K562 (cell line): ENCODE measurements around the gene BHLHE40. TPM values are rescaled to one million over a fixed set of nuclear protein-coding genes. Genes with fewer than 3 reads are reported as not detected.
A peak's percentile ranks its signal among the peaks of the same experiment; 100 is the strongest.

Source experiments
- CTCFL ChIP-seq: IDR thresholded peaks from 2 replicates; pipeline ENCODE4 v1.6.1; 2011; ENCODE audit warnings: borderline replicate concordance, low read depth, mild to moderate bottlenecking, moderate library complexity, low read length; ENCODE audit not compliant: insufficient read depth, poor library complexity, severe bottlenecking
- GATAD2B ChIP-seq: fragments of 450-650 bp; IDR thresholded peaks from 2 replicates; pipeline ENCODE4 v1.6.1; 2017; ENCODE audit warnings: mild to moderate bottlenecking, borderline replicate concordance
- HNRNPLL ChIP-seq: fragments of 200-400 bp; formaldehyde crosslinking; IDR thresholded peaks from 2 replicates; pipeline ENCODE4 v1.6.1; 2017; ENCODE audit warnings: low read length, low read depth, mild to moderate bottlenecking; ENCODE audit not compliant: poor library complexity, severe bottlenecking
- MGA ChIP-seq: fragments of 450-650 bp; IDR thresholded peaks from 2 replicates; pipeline ENCODE4 v1.6.1; 2016; ENCODE audit warnings: mild to moderate bottlenecking, moderate library complexity
- SMC3 ChIP-seq: conservative IDR thresholded peaks from 2 replicates; pipeline ENCODE4 v1.6.1; 2011; ENCODE audit warnings: low read depth, low read length, improper control_type of control experiment; ENCODE audit not compliant: insufficient read depth
- TFAP4 ChIP-seq: sonication (generic); formaldehyde crosslinking; IDR thresholded peaks from 2 replicates; pipeline ENCODE4 v1.8.0; 2022; ENCODE audit warnings: missing genetic modification reagents, mild to moderate bottlenecking, moderate library complexity, borderline replicate concordance
- ZBTB43 ChIP-seq: sonication (generic); formaldehyde crosslinking; IDR thresholded peaks from 2 replicates; pipeline ENCODE4 v1.8.0; 2023; ENCODE audit warnings: mild to moderate bottlenecking, missing genetic modification reagents
- ZC3H11A ChIP-seq: IDR thresholded peaks from 2 replicates; pipeline ENCODE4 v1.6.1; 2012; ENCODE audit warnings: low read depth, low read length, improper control_type of control experiment
- ZEB2 ChIP-seq: fragments of 450-650 bp; IDR thresholded peaks from 2 replicates; pipeline ENCODE4 v1.6.1; 2016
- ZNF282 ChIP-seq: sonication (generic); formaldehyde crosslinking; IDR thresholded peaks from 2 replicates; pipeline ENCODE4 v1.8.1; 2023; ENCODE audit warnings: missing genetic modification reagents
- polyA plus RNA-seq, 8 experiments: library from polyadenylated mRNA; depleted of rRNA in 4 of 8; stranded (reverse) in 5 of 8; unstranded in 3 of 8; fragments of >200 nt; fragmentation: Nextera tagmentation in 2 of 8; fragmentation: Illumina TruSeq in 1 of 8; extraction: Ambion mirVana in 2 of 8; extraction: Trizol in 1 of 8; gene quantifications; 2 replicates each; pipeline versions ENCODE4 v1.2.1 to v1.2.3, GENCODE V29; 2011 to 2014; ENCODE audit warnings: inconsistent platforms in 1 of 8, missing spikeins in 1 of 8
- total RNA-seq, 7 experiments: library from RNA; depleted of rRNA in 6 of 7; stranded (reverse); fragments of >200 nt in 6 of 7; fragmentation: Illumina TruSeq in 2 of 7; extraction: Trizol in 2 of 7; gene quantifications; 2 replicates each; pipeline versions ENCODE4 v1.2.1 to v1.2.3, GENCODE V29; 2011 to 2021; ENCODE audit warnings: low replicate concordance in 1 of 7

BHLHE40 gene
- total and polyA plus RNA-seq, 9 of the 15 experiments (the other 6 are each of a cell fraction or from before 2014, with no cell fraction given) = 12.0 to 83.9 (median 31.4) TPM

- TF ChIP-seq MGA (peak; percentile 84), ZBTB43 (CRISPR knock-in tag) (no peak), CTCFL (no peak), TFAP4 (CRISPR knock-in tag) (0 out of 2 replicates have a peak, but pooled peaks have one; percentile 35), ZNF282 (no peak), ZEB2 (peak; percentile 81), SMC3 (no peak), ZC3H11A (no peak), HNRNPLL (no peak), GATAD2B (no peak)
These were observed 20.4 kb downstream of the BHLHE40 start (continued) for GRCh38 chr3:4999531-5000184.
